ENCODE results near the gene TXNDC11. TPM values are rescaled to one million over a fixed set of nuclear protein-coding genes. Genes with fewer than 3 reads are reported as not detected.

Gene TXNDC11
- total RNA-seq, 1 donor from 2014 or later, result 59.4 TPM

GRCh38 chr16:11655655-11656054, 87.0 kb downstream of the TXNDC11 start:
- no peaks in the 10 kb centered on the region for H3K27me3 ChIP-seq
- H3K27ac ChIP-seq, result no peak overlapping the region
- no peak for DNase-seq (ENCODE audit: extremely low spot score in 2 of 2)
- intact Hi-C loops (cut with DNase I), result loop anchor here (5.0 kb wide), 1 partner anchor 62 kb away; no protein-coding TSS in a partner anchor
- no peak overlapping the region for H3K4me3 ChIP-seq
- H3K4me1 ChIP-seq, result no peaks in the 10 kb centered on the region
- no peaks in the 10 kb centered on the region for H3K36me3 ChIP-seq
- H3K9me3 ChIP-seq, result no peaks in the 10 kb centered on the region
- TF ChIP-seq POLR2AphosphoS5 (IDR thresholded peaks at IDR 0.05; ENCODE audit: insufficient read depth in 1 of 2, low read depth in 1 of 2) (no peak), POLR2A (IDR thresholded peaks at IDR 0.05) (no peak), CTCF (IDR thresholded peaks at IDR 0.05) (no peak)

- Histone ChIP-seq H3K27me3 (no peaks in the 10 kb centered on the region), H3K27ac (no peak overlapping the region), H3K4me1 (no peaks in the 10 kb centered on the region), H3K36me3 (no peaks in the 10 kb centered on the region), H3K9me3 (no peaks in the 10 kb centered on the region), H3K4me3 (no peak overlapping the region)
- intact Hi-C loops (cut with DNase I), result no loop called here
- no peak for TF ChIP-seq CTCF (IDR thresholded peaks at IDR 0.05)
- DNase-seq (ENCODE audit: extremely low spot score in 2 of 2), result no peak
These were observed 90.9 kb downstream of the TXNDC11 start for GRCh38 chr16:11651796-11652195.

GRCh38 chr16:11650641-11651591, 91.7 kb downstream of the TXNDC11 start:
- intact Hi-C loops (cut with DNase I), result no loop called here
- Histone ChIP-seq H3K4me3 (no peak overlapping the region), H3K4me1 (no peaks in the 10 kb centered on the region), H3K27me3 (no peaks in the 10 kb centered on the region), H3K9me3 (no peaks in the 10 kb centered on the region), H3K27ac (no peak overlapping the region), H3K36me3 (no peaks in the 10 kb centered on the region)
- DNase-seq (ENCODE audit: extremely low spot score in 2 of 2), result no peak
- TF ChIP-seq POLR2AphosphoS5 (IDR thresholded peaks at IDR 0.05; ENCODE audit: insufficient read depth in 1 of 2, low read depth in 1 of 2), result no peak
- no peak for TF ChIP-seq CTCF (IDR thresholded peaks at IDR 0.05)
- TF ChIP-seq POLR2A (IDR thresholded peaks at IDR 0.05), result no peak

- no peak for TF ChIP-seq POLR2A (IDR thresholded peaks at IDR 0.05)
- no peak for TF ChIP-seq POLR2AphosphoS5 (IDR thresholded peaks at IDR 0.05; ENCODE audit: insufficient read depth in 1 of 2, low read depth in 1 of 2)
- no peak for TF ChIP-seq CTCF (IDR thresholded peaks at IDR 0.05)
- H3K4me1 ChIP-seq, result no peaks in the 10 kb centered on the region
- H3K27me3 ChIP-seq, result no peaks in the 10 kb centered on the region
- H3K9me3 ChIP-seq, result no peaks in the 10 kb centered on the region
- intact Hi-C loops (cut with DNase I), result loop anchor here (5.0 kb wide), 1 partner anchor 242 kb away; no protein-coding TSS in a partner anchor
- H3K36me3 ChIP-seq, result no peaks in the 10 kb centered on the region
- no peak overlapping the region for H3K27ac ChIP-seq
- DNase-seq (ENCODE audit: extremely low spot score in 2 of 2), result no peak
- no peak overlapping the region for H3K4me3 ChIP-seq
These were observed 93.4 kb downstream of the TXNDC11 start for GRCh38 chr16:11649276-11649675.

GRCh38 chr16:11642765-11643116, 99.9 kb downstream of the TXNDC11 start:
- Histone ChIP-seq H3K9me3 (no peaks in the 10 kb centered on the region), H3K4me3 (no peak overlapping the region), H3K36me3 (no peaks in the 10 kb centered on the region), H3K27me3 (no peaks in the 10 kb centered on the region), H3K4me1 (peaks cover 21% of the 10 kb centered on the region), H3K27ac (no peak overlapping the region)
- no peak for TF ChIP-seq CTCF (IDR thresholded peaks at IDR 0.05)
- no peak for TF ChIP-seq POLR2AphosphoS5 (IDR thresholded peaks at IDR 0.05; ENCODE audit: insufficient read depth in 1 of 2, low read depth in 1 of 2)
- TF ChIP-seq POLR2A (IDR thresholded peaks at IDR 0.05), result no peak
- intact Hi-C loops (cut with DNase I), result loop anchor here (5.0 kb wide), 2 partner anchors 55 to 110 kb away; partner anchors contain the start of gene LITAF
- no peak for DNase-seq (ENCODE audit: extremely low spot score in 2 of 2)

All from vagina (tissue), 2 donors.